Stimulated activated CD4-positive, alpha-beta T cell treated with anti-CD3 and anti-CD28 coated beads, Interleukin-1b, Interleukin-23, amount 100 ng/mL, for 48 hours (primary cell): ENCODE measurements around the gene GPR37L1.
"Not testable (repeated sequence)": the region's sequence is repeated elsewhere in the genome, so short reads cannot be mapped to it uniquely, and the experiment has no call there.

Source experiments
- DNase-seq: peaks from one replicate; pipeline ENCODE4 v3.0.0-alpha.2; 2020

GPR37L1 gene

DNA sequence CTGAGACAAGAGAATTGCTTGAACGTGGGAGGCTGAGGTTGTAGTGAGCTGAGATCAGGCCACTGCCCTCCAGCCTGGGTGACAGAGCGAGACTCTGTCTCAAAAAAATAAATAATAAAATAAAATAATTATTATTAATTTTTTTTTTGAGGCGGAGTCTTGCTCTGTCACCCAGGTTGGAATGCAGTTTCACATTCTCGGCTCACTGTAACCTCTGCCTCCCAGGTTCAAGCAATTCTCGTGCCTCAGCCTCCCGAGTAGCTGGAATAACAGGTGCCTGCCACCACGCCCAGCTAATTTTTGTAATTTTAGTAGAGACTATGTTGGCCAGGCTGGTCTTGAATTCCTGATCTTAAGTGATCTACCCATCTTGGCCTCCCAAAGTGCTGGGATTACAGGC lies 11.1 kb upstream of the GPR37L1 start:
- not testable (repeated sequence) for DNase-seq

DNA sequence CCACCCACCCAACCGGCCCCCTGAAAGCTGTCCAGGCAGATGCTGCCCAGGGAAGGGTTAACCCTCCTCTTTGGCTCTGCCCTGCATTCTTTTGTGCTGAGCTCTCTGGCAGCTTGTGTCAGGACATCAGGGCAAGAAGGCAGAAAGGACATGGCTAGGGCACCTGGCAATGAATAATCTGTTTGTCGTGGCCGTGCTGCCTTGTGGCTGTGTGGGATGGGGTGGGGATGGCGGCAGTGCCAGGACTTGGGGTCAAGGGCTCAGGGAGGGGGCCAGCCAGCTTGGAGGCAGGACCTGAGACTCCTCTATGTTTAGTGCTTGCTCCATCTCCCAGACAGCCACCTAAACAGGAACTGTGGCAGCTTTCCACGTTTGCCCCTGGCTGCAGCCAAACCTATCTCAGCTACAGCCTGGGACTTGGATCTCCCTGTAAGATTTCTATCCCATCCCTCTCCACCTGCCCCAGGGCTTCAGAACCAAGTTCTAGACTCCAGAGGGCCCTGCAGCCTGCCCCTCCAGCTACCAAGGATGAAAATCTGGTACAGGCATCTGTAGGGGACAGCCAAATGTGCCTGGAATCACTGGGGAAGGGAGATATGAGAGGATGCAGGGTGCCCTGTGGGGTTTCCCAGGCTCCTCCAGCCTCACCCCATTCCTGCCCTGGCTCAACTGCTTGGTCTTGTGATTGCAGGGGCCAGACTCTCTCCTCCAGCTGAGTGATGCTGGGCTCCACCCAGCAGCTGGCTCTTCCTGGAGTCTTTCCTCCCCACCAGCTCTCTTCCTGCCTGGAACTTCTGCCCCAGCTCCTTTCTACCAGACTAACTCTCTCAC lies 9.6 kb upstream of the GPR37L1 start:
- no peak for DNase-seq

DNA sequence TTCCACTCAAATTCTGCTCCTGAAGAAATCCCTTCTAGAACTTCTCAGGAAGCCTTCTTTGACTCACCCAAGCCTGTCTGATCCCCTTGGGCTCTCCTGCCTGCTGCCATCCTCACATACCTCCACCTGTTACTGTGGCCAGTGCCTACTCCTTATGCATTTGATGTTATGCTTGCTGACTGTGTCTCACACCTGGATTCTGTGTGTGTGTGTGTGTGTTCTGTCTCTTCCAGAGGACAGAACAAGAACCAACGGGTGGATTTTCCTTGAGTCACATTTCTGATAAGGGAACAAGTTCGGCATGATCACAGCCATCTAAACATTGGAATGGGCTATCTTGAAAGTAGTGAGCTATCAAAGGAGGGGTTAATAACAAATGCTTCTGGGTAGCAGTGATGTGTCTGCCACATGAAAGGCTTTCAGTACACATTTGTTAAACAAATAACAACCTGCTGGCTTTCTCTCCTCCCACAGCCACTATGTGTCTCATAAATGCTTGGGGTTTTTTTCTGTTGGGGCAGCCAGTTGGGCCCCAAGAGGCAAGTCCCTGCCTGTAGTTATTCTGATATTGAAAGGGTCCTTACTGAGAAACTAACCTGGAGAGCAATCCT lies 8.9 kb upstream of the GPR37L1 start:
- no peak for DNase-seq

GRCh38 chr1:202116287-202116686 lies 6.4 kb upstream of the GPR37L1 start:
- DNase-seq: no peak

GRCh38 chr1:202117898-202118371 lies 4.8 kb upstream of the GPR37L1 start:
- DNase-seq: no peak

GRCh38 chr1:202121006-202121405 lies 1.7 kb upstream of the GPR37L1 start:
- DNase-seq: no peak

DNA sequence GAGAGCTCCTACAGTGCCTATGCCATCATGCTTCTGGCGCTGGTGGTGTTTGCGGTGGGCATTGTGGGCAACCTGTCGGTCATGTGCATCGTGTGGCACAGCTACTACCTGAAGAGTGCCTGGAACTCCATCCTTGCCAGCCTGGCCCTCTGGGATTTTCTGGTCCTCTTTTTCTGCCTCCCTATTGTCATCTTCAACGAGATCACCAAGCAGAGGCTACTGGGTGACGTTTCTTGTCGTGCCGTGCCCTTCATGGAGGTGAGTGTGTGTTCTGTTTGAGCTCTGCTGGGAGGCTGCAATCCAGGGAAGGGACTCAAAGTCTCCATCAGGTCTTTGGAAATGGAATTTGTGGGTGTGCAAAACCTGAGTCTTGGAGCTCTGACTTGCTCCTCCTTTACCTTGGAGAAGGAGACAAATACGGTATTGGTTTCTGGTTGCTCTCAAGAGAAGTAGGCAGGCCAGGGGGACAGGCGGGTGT lies 658 bp downstream of the GPR37L1 start:
- no peak for DNase-seq

GRCh38 chr1:202124142-202124541 lies 1.4 kb downstream of the GPR37L1 start:
- DNase-seq: no peak

DNA sequence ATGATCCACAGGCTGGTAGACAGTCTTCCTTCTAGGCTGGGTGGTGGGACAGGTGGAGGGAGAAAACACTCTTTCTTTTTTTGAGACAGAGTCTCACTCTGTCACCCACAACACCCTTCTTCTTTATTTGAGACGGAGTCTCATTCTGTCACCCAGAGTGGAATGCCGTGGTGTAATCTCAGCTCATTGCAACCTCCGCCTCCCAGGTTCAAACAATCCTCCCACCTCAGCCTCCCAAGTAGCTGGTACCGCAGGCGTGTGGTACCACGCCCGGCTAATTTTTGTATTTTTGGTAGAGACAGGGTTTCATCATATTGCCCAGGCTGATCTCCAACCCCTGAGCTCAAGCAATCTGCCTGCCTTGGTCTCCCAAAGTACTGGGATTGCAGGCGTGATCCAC lies 2.9 kb downstream of the GPR37L1 start:
- no peak for DNase-seq

- no peak for DNase-seq
These were observed 3.7 kb downstream of the GPR37L1 start for GRCh38 chr1:202126426-202126825.

DNA sequence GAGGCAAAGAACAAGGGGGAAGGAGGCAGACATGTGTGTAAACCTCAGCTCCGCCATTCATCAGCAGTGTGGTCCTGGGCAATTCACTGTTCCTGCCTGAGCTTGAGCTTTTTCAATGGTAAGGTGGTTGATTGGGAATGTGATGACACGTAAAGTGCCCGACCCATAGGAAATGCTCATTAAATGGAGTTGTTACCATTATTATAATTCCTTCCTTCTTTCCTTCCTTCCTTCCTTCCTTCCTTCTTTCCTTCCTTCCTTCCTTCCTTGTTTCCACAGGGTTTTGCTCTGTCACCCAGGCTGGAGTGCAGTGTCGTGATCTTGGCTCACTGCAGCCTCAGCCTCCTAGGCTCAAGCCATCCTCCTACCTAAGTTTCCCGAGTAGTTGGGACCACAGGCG lies 4.3 kb downstream of the GPR37L1 start:
- no peak for DNase-seq

GRCh38 chr1:202127836-202128622 lies 5.3 kb downstream of the GPR37L1 start:
- no peak for DNase-seq

- DNase-seq: no peak
These were observed 7.0 kb downstream of the GPR37L1 start for GRCh38 chr1:202129453-202130296.

GRCh38 chr1:202130297-202130721 lies 7.6 kb downstream of the GPR37L1 start:
- no peak for DNase-seq

- DNase-seq: no peak
These were observed 8.3 kb downstream of the GPR37L1 start for GRCh38 chr1:202130816-202131522.

GRCh38 chr1:202131956-202132821 lies 9.5 kb downstream of the GPR37L1 start:
- no peak for DNase-seq

DNA sequence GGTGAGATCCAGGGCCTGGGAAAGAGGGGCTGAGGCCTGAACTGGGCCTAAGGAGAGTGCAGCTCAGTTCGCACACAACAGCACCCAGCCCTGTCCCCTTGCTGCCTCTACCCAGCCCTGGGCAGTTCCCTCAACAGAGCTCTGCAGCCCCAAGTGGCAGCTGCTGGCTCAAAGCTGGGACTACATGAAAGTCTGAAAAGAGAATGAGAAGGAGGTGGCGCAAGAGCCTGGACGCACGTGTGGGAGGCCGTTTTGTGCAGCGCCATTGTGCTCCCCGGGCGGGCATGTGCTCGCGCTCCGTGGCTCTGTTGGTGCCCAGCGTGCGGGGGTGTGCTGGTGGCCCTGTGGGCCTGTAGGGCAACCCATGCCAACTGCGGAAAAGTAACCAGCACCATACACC lies 10.3 kb downstream of the GPR37L1 start:
- DNase-seq: no peak

GRCh38 chr1:202133496-202133895 lies 10.8 kb downstream of the GPR37L1 start:
- no peak for DNase-seq

- DNase-seq: no peak
These were observed 11.3 kb downstream of the GPR37L1 start for GRCh38 chr1:202133989-202134388.

- no peak for DNase-seq
These were observed 12.0 kb downstream of the GPR37L1 start for GRCh38 chr1:202134645-202135172.
